Dendritic cell treated with granulocyte-macrophage colony-stimulating factor and Interleukin-4, amounts not matched to agents 40 ng/mL and 50 ng/mL, for 4 days (primary cell): ENCODE data around the gene POP4.

Experiments used
- H3K27ac Mint-ChIP-seq: one replicate; pipeline ENCODE4 v1.8.0; 2022; ENCODE audit warnings: mild to moderate bottlenecking, mixed read lengths
- H3K27me3 Mint-ChIP-seq: one replicate; pipeline ENCODE4 v1.8.0; 2022; ENCODE audit warnings: mild to moderate bottlenecking, mixed read lengths
- H3K36me3 Mint-ChIP-seq: one replicate; pipeline ENCODE4 v1.8.0; 2022; ENCODE audit warnings: low read depth, mixed read lengths
- H3K4me1 Mint-ChIP-seq: one replicate; pipeline ENCODE4 v1.8.0; 2022; ENCODE audit warnings: low read depth, mixed read lengths
- H3K4me3 Mint-ChIP-seq: one replicate; pipeline ENCODE4 v1.8.0; 2022; ENCODE audit warnings: mild to moderate bottlenecking, moderate library complexity, mixed read lengths
- H3K9me3 Mint-ChIP-seq: one replicate; pipeline ENCODE4 v1.8.0; 2022; ENCODE audit warnings: mixed read lengths
- intact Hi-C: fragments of 100-400 bp; cut with micrococcal nuclease; formaldehyde crosslinking; loops from one replicate; pipeline ENCODE4 v1.15.0; 2022

POP4 gene

GRCh38 chr19:29662604-29663404 lies 56.7 kb downstream of the POP4 start:
- no peak overlapping the region for H3K4me3 Mint-ChIP-seq
- no peaks in the 10 kb centered on the region for H3K9me3 Mint-ChIP-seq
- peaks cover 13% of the 10 kb centered on the region for H3K4me1 Mint-ChIP-seq
- H3K27ac Mint-ChIP-seq = no peak overlapping the region
- no peaks in the 10 kb centered on the region for H3K36me3 Mint-ChIP-seq
- H3K27me3 Mint-ChIP-seq = peaks cover 30% of the 10 kb centered on the region
- intact Hi-C loops = no loop called here

- Mint-ChIP-seq H3K27ac (no peak overlapping the region), H3K27me3 (peaks cover 30% of the 10 kb centered on the region), H3K36me3 (no peaks in the 10 kb centered on the region), H3K9me3 (no peaks in the 10 kb centered on the region), H3K4me3 (no peak overlapping the region), H3K4me1 (peaks cover 13% of the 10 kb centered on the region)
- intact Hi-C loops = loop anchor here (2.0 kb wide), 1 partner anchor 53 kb away; no protein-coding TSS in a partner anchor
These were observed 58.0 kb downstream of the POP4 start for GRCh38 chr19:29663861-29664752.

GRCh38 chr19:29664753-29665214 lies 58.7 kb downstream of the POP4 start:
- Mint-ChIP-seq H3K27me3 (peaks cover 30% of the 10 kb centered on the region), H3K4me1 (peaks cover 13% of the 10 kb centered on the region), H3K9me3 (no peaks in the 10 kb centered on the region), H3K27ac (no peak overlapping the region), H3K36me3 (no peaks in the 10 kb centered on the region), H3K4me3 (peak overlapping the region; percentile 68)
- intact Hi-C loops = loop anchor here (2.0 kb wide), 1 partner anchor 52 kb away; no protein-coding TSS in a partner anchor

GRCh38 chr19:29665215-29665825 lies 59.2 kb downstream of the POP4 start, which contains the start of gene PLEKHF1:
TSS of gene PLEKHF1 (plus strand) at chr19:29665461. CDS start at chr19:29673840, 8,379 bp downstream.
- intact Hi-C loops = loop anchor here (2.0 kb wide), 1 partner anchor 51 kb away; no protein-coding TSS in a partner anchor
- Mint-ChIP-seq H3K4me3 (peak within 1 kb of the TSS; percentile 68), H3K4me1 (peaks cover 13% of the 10 kb centered on the region), H3K27me3 (peaks cover 30% of the 10 kb centered on the region), H3K36me3 (no peaks in the 10 kb centered on the region), H3K9me3 (no peaks in the 10 kb centered on the region), H3K27ac (no peak within 1 kb of the TSS)

GRCh38 chr19:29665826-29666577 lies 59.9 kb downstream of the POP4 start:
- H3K27ac Mint-ChIP-seq = no peak overlapping the region
- peaks cover 13% of the 10 kb centered on the region for H3K4me1 Mint-ChIP-seq
- H3K36me3 Mint-ChIP-seq = no peaks in the 10 kb centered on the region
- H3K9me3 Mint-ChIP-seq = no peaks in the 10 kb centered on the region
- intact Hi-C loops = loop anchor here (2.0 kb wide), 1 partner anchor 51 kb away; no protein-coding TSS in a partner anchor
- peak overlapping the region; percentile 68 for H3K4me3 Mint-ChIP-seq
- H3K27me3 Mint-ChIP-seq = peaks cover 29% of the 10 kb centered on the region
